ENCODE measurements around the gene SLC25A41. TPM values are rescaled to one million over a fixed set of nuclear protein-coding genes. Genes with fewer than 3 reads are reported as not detected.

The SLC25A41 gene
- total and polyA plus RNA-seq, 2 of the 8 experiments (the other 6 are each of a cell fraction or from before 2014, with no cell fraction given), result 0.50 TPM; not detected in 1

DNA sequence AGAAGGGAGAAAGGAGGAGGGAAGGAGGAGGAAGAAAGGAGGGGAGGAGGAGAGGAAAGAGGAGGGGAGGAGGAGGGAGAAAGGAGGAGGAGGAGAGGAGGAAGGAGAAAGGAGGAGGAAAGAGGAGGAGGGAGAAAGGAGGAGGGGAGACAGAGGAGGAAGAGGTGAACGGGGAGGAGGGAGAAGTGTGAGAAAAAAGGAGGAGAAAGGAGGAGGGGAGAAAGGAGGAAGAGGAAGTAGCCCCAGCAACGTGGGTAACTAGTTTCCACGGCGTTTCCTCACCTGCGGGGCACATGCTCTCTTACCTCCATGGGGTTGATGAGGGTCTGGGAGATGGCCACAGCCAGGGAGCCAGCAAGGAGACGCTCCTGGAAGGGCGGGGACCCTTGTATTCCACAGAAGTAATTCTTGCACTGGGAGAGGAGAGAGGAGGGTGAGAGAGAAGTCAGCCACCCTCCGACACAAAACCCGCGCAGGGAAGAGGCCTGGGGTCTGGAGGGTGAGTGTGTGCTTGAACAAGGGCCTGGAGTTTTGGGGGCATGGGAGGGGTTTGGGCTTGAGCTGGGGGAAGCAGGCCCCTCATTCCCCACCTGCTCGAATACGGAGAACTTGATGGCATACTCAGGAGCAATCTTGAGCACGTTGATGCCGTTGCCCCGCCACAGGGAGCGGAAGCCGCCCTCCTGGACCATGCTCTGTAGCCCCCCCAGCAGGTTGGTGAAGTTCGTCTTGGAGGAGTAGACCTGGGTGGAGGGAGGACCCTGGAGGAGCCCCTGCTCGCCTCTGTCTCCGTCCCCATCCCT, 3.9 kb downstream of the SLC25A41 start:
- 69 to 77% methylated on average over 1 to 17 of the region's 20 CpGs for WGBS, 2 experiments (ENCODE audit: extremely low coverage in 1 of 2, insufficient coverage in 1 of 2, insufficient read length in 1 of 2, insufficient replicate concordance in 2 of 2, low coverage in 1 of 2, low lambda C conversion rate in 2 of 2, missing lambda C conversion rate in 1 of 2)
- H4K8ac ChIP-seq (ENCODE audit: extremely low read depth, insufficient read depth, low read length), result no peak overlapping the region
- H2BK12ac ChIP-seq (ENCODE audit: low read depth, low read length), result 0 out of 2 replicates have a peak overlapping the region, but pooled peaks have one; percentile 39
- no peak overlapping the region for H2AFZ ChIP-seq (ENCODE audit: low read length)
- peaks cover 0 to 5% of the 10 kb centered on the region in 2 experiments; a peak in 2 of 4 replicates for H3K9me3 ChIP-seq (ENCODE audit: insufficient read depth in 2 of 2, low read depth in 1 of 2, low read length in 1 of 2)
- no peaks in the 10 kb centered on the region for H3K23me2 ChIP-seq (ENCODE audit: low read depth, low read length)
- H2AK5ac ChIP-seq (ENCODE audit: low read depth, low read length), result no peak overlapping the region
- no peak overlapping the region for H3K23ac ChIP-seq (ENCODE audit: insufficient read length)
- H4K20me1 ChIP-seq (replicated peaks in 1 of 2; ENCODE audit: control insufficient read depth in 1 of 2, insufficient read depth in 2 of 2, low read length in 2 of 2), result no peaks in the 10 kb centered on the region
- ChIA-PET CTCF (ENCODE audit: partially characterized antibody) (no interaction called here), POLR2A (ENCODE audit: partially characterized antibody) (no interaction called here)
- no peak for FAIRE-seq
- H3K79me2 ChIP-seq (ENCODE audit: control insufficient read depth in 1 of 2, insufficient read depth in 2 of 2, low read length in 2 of 2), result no peaks in the 10 kb centered on the region
- H3K9ac ChIP-seq (replicated peaks in 1 of 4; ENCODE audit: extremely low read depth in 1 of 4, low read depth in 3 of 4, low read length in 3 of 4), result no peak overlapping the region
- no peak overlapping the region for H2BK20ac ChIP-seq (ENCODE audit: low read length)
- no peak overlapping the region for H2BK5ac ChIP-seq (ENCODE audit: low read depth, low read length)
- no peak overlapping the region for H4K5ac ChIP-seq (ENCODE audit: insufficient read length, low read depth, low read length)
- no peak overlapping the region for H2BK120ac ChIP-seq (replicated peaks; ENCODE audit: low read depth, low read length)
- H3K79me1 ChIP-seq (ENCODE audit: low read depth, low read length), result no peaks in the 10 kb centered on the region
- no peak overlapping the region for H2BK15ac ChIP-seq (ENCODE audit: low read length)
- H3K27ac ChIP-seq (ENCODE audit: low read depth, low read length), result no peak overlapping the region
- DNase-seq (ENCODE audit: low read depth in 1 of 2, low spot score in 2 of 2), result no peak
- H3K4me2 ChIP-seq (ENCODE audit: insufficient read depth in 1 of 2, low read depth in 2 of 2, low read length in 2 of 2), result no peak overlapping the region
- no peak overlapping the region for H3K18ac ChIP-seq (ENCODE audit: extremely low read depth, low read length)
- H3K56ac ChIP-seq (replicated peaks; ENCODE audit: insufficient read length, low read depth, low read length), result no peak overlapping the region
- H3K27me3 ChIP-seq (replicated peaks in 1 of 4; ENCODE audit: control insufficient read depth in 3 of 4, extremely low read depth in 1 of 4, insufficient read depth in 3 of 4, low read length in 3 of 4), result peaks cover 0 to 6% (median 0%) of the 10 kb centered on the region in 4 experiments; a peak in 2 of 7 replicates
- no peak overlapping the region for H3K4me3 ChIP-seq (ENCODE audit: extremely low read depth in 1 of 4, insufficient read depth in 2 of 4, low read depth in 3 of 4, low read length in 4 of 4)
- H3K4ac ChIP-seq (replicated peaks; ENCODE audit: insufficient read length, low read depth, low read length), result no peak overlapping the region
- no peak overlapping the region for H4K91ac ChIP-seq (replicated peaks; ENCODE audit: insufficient read length, low read length)
- no peak overlapping the region for H3K14ac ChIP-seq (ENCODE audit: insufficient read length)
- no peaks in the 10 kb centered on the region for H3K36me3 ChIP-seq (ENCODE audit: control insufficient read depth in 2 of 4, insufficient read depth in 4 of 4, low read length in 3 of 4)
- H3K4me1 ChIP-seq (replicated peaks in 1 of 4; ENCODE audit: control insufficient read depth in 3 of 4, insufficient read depth in 4 of 4, low read length in 3 of 4), result no peaks in the 10 kb centered on the region
- no peak for TF ChIP-seq HDAC6 (IDR thresholded peaks at IDR 0.05; ENCODE audit: low read depth, low read length)
- TF ChIP-seq, protein P1, sequence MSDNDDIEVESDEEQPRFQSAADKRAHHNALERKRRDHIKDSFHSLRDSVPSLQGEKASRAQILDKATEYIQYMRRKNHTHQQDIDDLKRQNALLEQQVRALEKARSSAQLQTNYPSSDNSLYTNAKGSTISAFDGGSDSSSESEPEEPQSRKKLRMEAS (IDR thresholded peaks at IDR 0.05), result no peak
- no peak for TF ChIP-seq ZNF274 (IDR thresholded peaks at IDR 0.05; ENCODE audit: borderline replicate concordance, extremely low read depth, low read length)
- TF ChIP-seq SIX5 (IDR thresholded peaks at IDR 0.05; ENCODE audit: low read depth, low read length), result no peak
- no peak for TF ChIP-seq KDM1A (IDR thresholded peaks at IDR 0.05; ENCODE audit: borderline replicate concordance, low read length)
- TF ChIP-seq POLR2A (IDR thresholded peaks at IDR 0.05; ENCODE audit: control extremely low read depth in 1 of 2, low read depth in 2 of 2, low read length in 2 of 2), result no peak
- no peak for TF ChIP-seq MAFK (IDR thresholded peaks at IDR 0.05; ENCODE audit: low read depth, low read length)
- TF ChIP-seq JUN (IDR thresholded peaks at IDR 0.05; ENCODE audit: low read depth, low read length), result no peak
- TF ChIP-seq GTF2F1 (IDR thresholded peaks at IDR 0.05; ENCODE audit: borderline replicate concordance, low read depth, low read length), result no peak
- TF ChIP-seq TAF7 (optimal IDR thresholded peaks at IDR 0.05; ENCODE audit: borderline replicate concordance, low read depth, low read length), result no peak
- TF ChIP-seq, protein P2, sequence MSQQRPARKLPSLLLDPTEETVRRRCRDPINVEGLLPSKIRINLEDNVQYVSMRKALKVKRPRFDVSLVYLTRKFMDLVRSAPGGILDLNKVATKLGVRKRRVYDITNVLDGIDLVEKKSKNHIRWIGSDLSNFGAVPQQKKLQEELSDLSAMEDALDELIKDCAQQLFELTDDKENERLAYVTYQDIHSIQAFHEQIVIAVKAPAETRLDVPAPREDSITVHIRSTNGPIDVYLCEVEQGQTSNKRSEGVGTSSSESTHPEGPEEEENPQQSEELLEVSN (IDR thresholded peaks at IDR 0.05), result no peak
- TF ChIP-seq SIRT6 (IDR thresholded peaks at IDR 0.05; ENCODE audit: low read length), result no peak
- no peak for TF ChIP-seq NANOG (IDR thresholded peaks at IDR 0.05; ENCODE audit: insufficient read depth, low read depth, low read length, poor library complexity, severe bottlenecking)

All from H1 (cell line).